K562 (cell line): ENCODE measurements around the gene NAA80. TPM values are rescaled to one million over a fixed set of nuclear protein-coding genes. Genes with fewer than 3 reads are reported as not detected.

ENCODE experiments used
- ATAC-seq: fragments of 200-7000 bp; cut with Tn5 transposase; 3 replicates; pipeline ENCODE4 v1.9.1; 2020; ENCODE audit warnings: moderate library complexity
- BruUV-seq: library from RNA; stranded (reverse); fragments of 400-500 nt; replicated peaks from 2 replicates; lab custom pipeline; 2021; lab: Mats Ljungman, UMichigan
- CTCF ChIA-PET: fragments of 300-600 bp; formaldehyde crosslinking; extraction: SDS; loops from one replicate; lab custom pipeline; 2021; ENCODE audit warnings: low intra/inter-chr PET ratio; lab: Yijun Ruan, JAX
- POLR2A ChIA-PET: fragments of 300-600, 350-650 bp; sonication (Branson Sonifier 250); formaldehyde crosslinking; extraction: SDS; loops from one replicate; lab custom pipeline; 2021; ENCODE audit warnings: antibody characterized with exemption, inconsistent platforms; lab: Yijun Ruan, JAX
- DNase-seq, 4 experiments: peaks; one replicate each; pipeline versions ENCODE4 v3.0.0 to v3.0.0-alpha.2; 2011 to 2018; ENCODE audit warnings: low spot score in 3 of 4, mixed read lengths in 3 of 4; ENCODE audit errors: extremely low read depth in 1 of 4
- FAIRE-seq: peaks from 2 replicates; lab custom pipeline; 2011; peaks lifted over from hg19 to GRCh38; lab: Jason Lieb, UNC
- H2AFZ ChIP-seq: 2 replicates; pipeline ENCODE4 v1.6.0; 2011; ENCODE audit warnings: low read depth, low read length, control low read depth, inconsistent platforms
- H3K27ac ChIP-seq: fragments of 200-600 bp; 3 replicates; pipeline ENCODE4 v1.8.0; 2011; ENCODE audit warnings: low read depth, mild to moderate bottlenecking, control low read depth, inconsistent platforms, low read length, moderate library complexity, mixed read lengths; ENCODE audit errors: extremely low read depth
- H3K27me3 ChIP-seq, 2 experiments: fragments of 300-600 bp in 1 of 2; 2 replicates in 1 of 2; 3 replicates in 1 of 2; pipeline versions ENCODE4 v1.6.0 to v1.8.0; 2011; ENCODE audit warnings: inconsistent platforms in 2 of 2, low read length in 2 of 2, mild to moderate bottlenecking in 1 of 2, mixed read lengths in 1 of 2, moderate library complexity in 1 of 2; ENCODE audit not compliant: control insufficient read depth in 2 of 2, insufficient read depth in 2 of 2
- H3K36me3 ChIP-seq: fragments of 300-600 bp; 3 replicates; pipeline ENCODE4 v1.8.0; 2011; ENCODE audit warnings: mild to moderate bottlenecking, low read length, inconsistent platforms; ENCODE audit not compliant: control insufficient read depth, insufficient read depth
- H3K4me1 ChIP-seq, 2 experiments: fragments of 200-600 bp in 1 of 2; replicated peaks in 1 of 2; 2 replicates in 1 of 2; 3 replicates in 1 of 2; pipeline versions ENCODE4 v1.5.1 to v1.8.0; 2011; ENCODE audit warnings: inconsistent platforms in 2 of 2, low read length in 2 of 2, mild to moderate bottlenecking in 1 of 2, mixed read lengths in 1 of 2, moderate library complexity in 1 of 2; ENCODE audit not compliant: control insufficient read depth in 2 of 2, insufficient read depth in 2 of 2
- H3K4me2 ChIP-seq: 2 replicates; pipeline ENCODE4 v1.6.1; 2011; ENCODE audit warnings: low read length, control low read depth, inconsistent platforms, mixed read lengths; ENCODE audit not compliant: insufficient read depth
- H3K4me3 ChIP-seq: fragments of 200-600 bp; sonication (generic), shearing (Covaris generic); 2 replicates; pipeline ENCODE4 v1.5.1; 2016; ENCODE audit warnings: control low read depth, inconsistent platforms
- H3K79me2 ChIP-seq: fragments of 200-600 bp; 3 replicates; pipeline ENCODE4 v1.8.0; 2011; ENCODE audit warnings: low read length, inconsistent platforms; ENCODE audit not compliant: control insufficient read depth, insufficient read depth
- H3K9ac ChIP-seq, 2 experiments: 2 replicates each; pipeline versions ENCODE4 v1.6.0 to v1.6.1; 2011; ENCODE audit warnings: low read depth in 2 of 2, low read length in 2 of 2, control low read depth in 1 of 2, inconsistent platforms in 1 of 2, mild to moderate bottlenecking in 1 of 2, mixed read lengths in 1 of 2; ENCODE audit not compliant: insufficient read depth in 1 of 2
- H3K9me1 ChIP-seq: one replicate; pipeline ENCODE4 v1.6.0; 2011; ENCODE audit warnings: inconsistent platforms, mild to moderate bottlenecking, low read length, moderate library complexity; ENCODE audit not compliant: control insufficient read depth, insufficient read depth
- H3K9me3 ChIP-seq: replicated peaks from 2 replicates; pipeline ENCODE4 v1.5.1; 2011; ENCODE audit warnings: low read depth, low read length, inconsistent platforms; ENCODE audit not compliant: control insufficient read depth, insufficient read depth
- H4K20me1 ChIP-seq: replicated peaks from 2 replicates; pipeline ENCODE4 v1.6.1; 2011; ENCODE audit warnings: low read length, inconsistent platforms, mixed read lengths; ENCODE audit not compliant: control insufficient read depth, insufficient read depth
- BRD9 ChIP-seq: fragments of 450-650 bp; IDR thresholded peaks from 2 replicates; pipeline ENCODE4 v1.6.1; 2018; ENCODE audit warnings: low read depth; ENCODE audit not compliant: partially characterized antibody
- E2F1 ChIP-seq: sonication (generic); formaldehyde crosslinking; IDR thresholded peaks from 2 replicates; pipeline ENCODE4 v1.8.1; 2023; ENCODE audit warnings: mild to moderate bottlenecking, missing genetic modification reagents, moderate library complexity
- EP400 ChIP-seq: fragments of 450-650 bp; IDR thresholded peaks from 2 replicates; pipeline ENCODE4 v1.6.1; 2017; ENCODE audit warnings: antibody characterized with exemption, mild to moderate bottlenecking, moderate library complexity
- FIP1L1 ChIP-seq: fragments of 200-400 bp; formaldehyde crosslinking; IDR thresholded peaks from 2 replicates; pipeline ENCODE4 v1.6.1; 2018; ENCODE audit warnings: mild to moderate bottlenecking, low read depth, low read length; ENCODE audit not compliant: poor library complexity, severe bottlenecking
- RBFOX2 ChIP-seq: fragments of 200-400 bp; formaldehyde crosslinking; IDR thresholded peaks from 2 replicates; pipeline ENCODE4 v1.6.1; 2017; ENCODE audit warnings: low read depth, mild to moderate bottlenecking, low read length, moderate library complexity
- TFAP4 ChIP-seq: sonication (generic); formaldehyde crosslinking; IDR thresholded peaks from 2 replicates; pipeline ENCODE4 v1.8.0; 2022; ENCODE audit warnings: missing genetic modification reagents, mild to moderate bottlenecking, moderate library complexity, borderline replicate concordance
- ZFPM2 ChIP-seq: fragments of 250-450 bp; sonication (Bioruptor Pico); IDR thresholded peaks from 2 replicates; pipeline ENCODE4 v1.5.1; 2022; ENCODE audit warnings: mild to moderate bottlenecking
- ZNF263 ChIP-seq: sonication (generic); formaldehyde crosslinking; IDR thresholded peaks from 2 replicates; pipeline ENCODE4 v1.8.0; 2022; ENCODE audit warnings: mild to moderate bottlenecking, missing genetic modification reagents, borderline replicate concordance
- WGBS: fragments of 100-300 bp; shearing (Covaris generic); methylation state at CpG from one replicate; pipeline ENCODE4 v1.1.6; 2016; ENCODE audit warnings: low coverage, mixed read lengths; ENCODE audit not compliant: insufficient coverage; ENCODE audit errors: missing lambda C conversion rate; 5-methylcytosine and 5-hydroxymethylcytosine counted together
- in situ Hi-C: fragments of 300-500 bp; cut with MboI; formaldehyde crosslinking; loops from 4 replicates; pipeline ENCODE4 v1.15.0; 2018; ENCODE audit warnings: inconsistent platforms, mixed read lengths
- intact Hi-C: fragments of 100-400 bp; cut with micrococcal nuclease; formaldehyde crosslinking; loops from 2 replicates; pipeline ENCODE4 v1.14.2; 2022
- polyA plus RNA-seq, 8 experiments: library from polyadenylated mRNA; depleted of rRNA in 4 of 8; stranded (reverse) in 5 of 8; unstranded in 3 of 8; fragments of >200 nt; fragmentation: Nextera tagmentation in 2 of 8; fragmentation: Illumina TruSeq in 1 of 8; extraction: Ambion mirVana in 2 of 8; extraction: Trizol in 1 of 8; gene quantifications; 2 replicates each; pipeline versions ENCODE4 v1.2.1 to v1.2.3, GENCODE V29; 2011 to 2014; ENCODE audit warnings: inconsistent platforms in 1 of 8, missing spikeins in 1 of 8
- total RNA-seq, 7 experiments: library from RNA; depleted of rRNA in 6 of 7; stranded (reverse); fragments of >200 nt in 6 of 7; fragmentation: Illumina TruSeq in 2 of 7; extraction: Trizol in 2 of 7; gene quantifications; 2 replicates each; pipeline versions ENCODE4 v1.2.1 to v1.2.3, GENCODE V29; 2011 to 2021; ENCODE audit warnings: low replicate concordance in 1 of 7

The NAA80 gene
- total and polyA plus RNA-seq, 9 of the 15 experiments (the other 6 are each of a cell fraction or from before 2014, with no cell fraction given), result 0.82 to 24.0 (median 8.6) TPM

GRCh38 chr3:50318615-50319014 is 19.4 kb upstream of the NAA80 start:
- DNase-seq, result no peak
- in situ Hi-C loops (no loop called here), intact Hi-C loops (no loop called here)

GRCh38 chr3:50318163-50318562 is 19.0 kb upstream of the NAA80 start:
- Histone ChIP-seq H3K4me1 (peaks cover 27 to 68% of the 10 kb centered on the region in 2 experiments), H3K36me3 (peaks cover 20% of the 10 kb centered on the region; the same call in 2 of the 3 replicates), H3K4me2 (no peak overlapping the region), H3K9me1 (no peaks in the 10 kb centered on the region), H3K9me3 (no peaks in the 10 kb centered on the region), H2AFZ (no peak overlapping the region), H3K9ac (peak overlapping the region in 1 of 2 experiments; percentile 83; a peak in 2 of 4 replicates), H3K4me3 (no peak overlapping the region), H3K27me3 (no peaks in the 10 kb centered on the region), H3K79me2 (peaks cover 22% of the 10 kb centered on the region), H4K20me1 (no peaks in the 10 kb centered on the region), H3K27ac (no peak overlapping the region)
- no peak for DNase-seq
- ChIA-PET POLR2A (interaction anchor here (0.6 to 1.0 kb wide), 2 partner anchors 10 to 19 kb away, joined by 3 read pairs; partner anchors contain the start of genes HYAL3, NAA80 and TUSC2), CTCF (no interaction called here)
- in situ Hi-C loops (no loop called here), intact Hi-C loops (no loop called here)
- BruUV-seq, result no TSS peak
- FAIRE-seq, result no peak
- no peak for ATAC-seq
- TF ChIP-seq TFAP4 (CRISPR knock-in tag) (0 out of 2 replicates have a peak, but pooled peaks have one; percentile 2), BRD9 (no peak), E2F1 (CRISPR knock-in tag) (no peak), EP400 (no peak), ZNF263 (CRISPR knock-in tag) (no peak), RBFOX2 (peak; percentile 23; the same call in 1 of the 2 replicates)
- 83% methylated on average over 2 of the region's 11 CpGs for WGBS

More at GRCh38 chr3:50318615-50319014, 19.4 kb upstream of the NAA80 start:
- Histone ChIP-seq H3K4me1 (peaks cover 27 to 70% of the 10 kb centered on the region in 2 experiments), H3K9me3 (no peaks in the 10 kb centered on the region), H3K9ac (peak overlapping the region in 1 of 2 experiments; percentile 83; a peak in 2 of 4 replicates), H2AFZ (no peak overlapping the region), H3K36me3 (peaks cover 20% of the 10 kb centered on the region; the same call in 2 of the 3 replicates), H3K4me2 (no peak overlapping the region), H3K4me3 (no peak overlapping the region), H3K9me1 (no peaks in the 10 kb centered on the region), H3K27ac (no peak overlapping the region; the same call in 2 of the 3 replicates), H4K20me1 (no peaks in the 10 kb centered on the region), H3K79me2 (peaks cover 22% of the 10 kb centered on the region), H3K27me3 (no peaks in the 10 kb centered on the region)
- 80% methylated on average over 1 of the region's 10 CpGs for WGBS
- TF ChIP-seq TFAP4 (CRISPR knock-in tag) (0 out of 2 replicates have a peak, but pooled peaks have one; percentile 16), ZFPM2 (no peak), FIP1L1 (no peak)
- ATAC-seq, result no peak
- no peak for FAIRE-seq
- no TSS peak for BruUV-seq
- POLR2A ChIA-PET, result interaction anchor here (0.6 to 1.1 kb wide), 6 partner anchors 9 to 104 kb away, joined by 3 to 5 read pairs (median 3); partner anchors contain the start of genes HYAL1, IFRD2 and TUSC2
- CTCF ChIA-PET, result no interaction called here
